ENCODE measurements around the gene GADL1. TPM values are rescaled to one million over a fixed set of nuclear protein-coding genes. Genes with fewer than 3 reads are reported as not detected.

Gene GADL1
- total RNA-seq, 2 donors from 2014 or later: not detected

- Mint-ChIP-seq H3K27me3 (peaks cover 0 to 10% of the 10 kb centered on the region in 2 donors), H3K4me3 (no peak overlapping the region), H3K36me3 (no peaks in the 10 kb centered on the region), H3K9me3 (no peaks in the 10 kb centered on the region), H3K27ac (no peak overlapping the region), H3K4me1 (ENCODE audit: low read depth in 2 of 2) (no peaks in the 10 kb centered on the region)
- ATAC-seq: no peak
- DNase-seq (ENCODE audit: low spot score): no peak
These were observed 17.8 kb upstream of the GADL1 start for GRCh38 chr3:30912301-30912700.

GRCh38 chr3:30908456-30909037 is 14.1 kb upstream of the GADL1 start:
- H3K4me1 Mint-ChIP-seq (ENCODE audit: low read depth in 2 of 2): no peaks in the 10 kb centered on the region

GRCh38 chr3:30904996-30905395 is 10.5 kb upstream of the GADL1 start:
- DNase-seq (ENCODE audit: low spot score) (no peak), ATAC-seq (no peak)
- no peak overlapping the region for H3K27ac Mint-ChIP-seq
- no peaks in the 10 kb centered on the region for H3K9me3 Mint-ChIP-seq
- H3K4me3 Mint-ChIP-seq: no peak overlapping the region
- no peaks in the 10 kb centered on the region for H3K4me1 Mint-ChIP-seq (ENCODE audit: low read depth in 2 of 2)
- H3K36me3 Mint-ChIP-seq: no peaks in the 10 kb centered on the region
- peaks cover under 1 to 5% of the 10 kb centered on the region in 2 donors for H3K27me3 Mint-ChIP-seq

More at GRCh38 chr3:30908456-30909037, 14.1 kb upstream of the GADL1 start:
- Mint-ChIP-seq H3K36me3 (no peaks in the 10 kb centered on the region), H3K9me3 (no peaks in the 10 kb centered on the region), H3K27me3 (peaks cover 0 to 8% of the 10 kb centered on the region in 2 donors), H3K27ac (no peak overlapping the region), H3K4me3 (no peak overlapping the region)
- no peak for ATAC-seq
- DNase-seq (ENCODE audit: low spot score): no peak

- Mint-ChIP-seq H3K4me1 (ENCODE audit: low read depth in 2 of 2) (peaks cover 5 to 8% of the 10 kb centered on the region in 2 donors), H3K4me3 (no peak overlapping the region), H3K27ac (no peak overlapping the region), H3K27me3 (peaks cover 27 to 35% of the 10 kb centered on the region in 2 donors), H3K9me3 (no peaks in the 10 kb centered on the region), H3K36me3 (no peaks in the 10 kb centered on the region)
- ATAC-seq (no peak), DNase-seq (ENCODE audit: low spot score) (no peak)
These were observed 868 bp upstream of the GADL1 start for GRCh38 chr3:30895329-30895728.

GRCh38 chr3:30893678-30894325 is 659 bp downstream of the GADL1 start:
- H3K27me3 Mint-ChIP-seq: peaks cover 23 to 29% of the 10 kb centered on the region in 2 donors
- H3K4me3 Mint-ChIP-seq: no peak overlapping the region
- peaks cover 5 to 8% of the 10 kb centered on the region in 2 donors for H3K4me1 Mint-ChIP-seq (ENCODE audit: low read depth in 2 of 2)
- no peaks in the 10 kb centered on the region for H3K9me3 Mint-ChIP-seq
- DNase-seq (ENCODE audit: low spot score) (no peak), ATAC-seq (no peak)
- no peak overlapping the region for H3K27ac Mint-ChIP-seq
- H3K36me3 Mint-ChIP-seq: no peaks in the 10 kb centered on the region

GRCh38 chr3:30890907-30891306 is 3.6 kb downstream of the GADL1 start:
- Mint-ChIP-seq H3K9me3 (no peaks in the 10 kb centered on the region), H3K4me1 (ENCODE audit: low read depth in 2 of 2) (peaks cover 5 to 8% of the 10 kb centered on the region in 2 donors), H3K27ac (no peak overlapping the region), H3K27me3 (peaks cover 40 to 42% of the 10 kb centered on the region in 2 donors), H3K36me3 (no peaks in the 10 kb centered on the region), H3K4me3 (no peak overlapping the region)
- ATAC-seq: no peak
- no peak for DNase-seq (ENCODE audit: low spot score)

GRCh38 chr3:30886888-30887287 is 7.6 kb downstream of the GADL1 start:
- ATAC-seq (no peak), DNase-seq (ENCODE audit: low spot score) (no peak)
- Mint-ChIP-seq H3K4me1 (ENCODE audit: low read depth in 2 of 2) (peaks cover 5 to 8% of the 10 kb centered on the region in 2 donors), H3K27me3 (peaks cover 29 to 30% of the 10 kb centered on the region in 2 donors), H3K27ac (no peak overlapping the region), H3K36me3 (no peaks in the 10 kb centered on the region), H3K4me3 (no peak overlapping the region), H3K9me3 (peaks cover 3% of the 10 kb centered on the region)

GRCh38 chr3:30878862-30879261 is 15.6 kb downstream of the GADL1 start:
- no peak overlapping the region for H3K4me3 Mint-ChIP-seq
- H3K27ac Mint-ChIP-seq: no peak overlapping the region
- peaks cover 3 to 10% of the 10 kb centered on the region in 2 donors for H3K27me3 Mint-ChIP-seq
- DNase-seq (ENCODE audit: low spot score) (no peak), ATAC-seq (no peak)
- H3K4me1 Mint-ChIP-seq (ENCODE audit: low read depth in 2 of 2): no peaks in the 10 kb centered on the region
- H3K36me3 Mint-ChIP-seq: no peaks in the 10 kb centered on the region
- H3K9me3 Mint-ChIP-seq: peaks cover 3% of the 10 kb centered on the region

GRCh38 chr3:30875505-30875904 is 19.0 kb downstream of the GADL1 start:
- H3K4me3 Mint-ChIP-seq: no peak overlapping the region
- no peaks in the 10 kb centered on the region for H3K36me3 Mint-ChIP-seq
- ATAC-seq (no peak), DNase-seq (ENCODE audit: low spot score) (no peak)
- H3K4me1 Mint-ChIP-seq (ENCODE audit: low read depth in 2 of 2): no peaks in the 10 kb centered on the region
- peaks cover 2 to 18% of the 10 kb centered on the region in 2 donors for H3K27me3 Mint-ChIP-seq
- no peak overlapping the region for H3K27ac Mint-ChIP-seq
- H3K9me3 Mint-ChIP-seq: peaks cover 3% of the 10 kb centered on the region

- Mint-ChIP-seq H3K4me1 (ENCODE audit: low read depth in 2 of 2) (no peaks in the 10 kb centered on the region), H3K9me3 (no peaks in the 10 kb centered on the region), H3K4me3 (no peak overlapping the region), H3K36me3 (no peaks in the 10 kb centered on the region), H3K27me3 (peaks cover 3 to 26% of the 10 kb centered on the region in 2 donors), H3K27ac (no peak overlapping the region)
- DNase-seq (ENCODE audit: low spot score) (no peak), ATAC-seq (no peak)
These were observed 20.8 kb downstream of the GADL1 start for GRCh38 chr3:30873671-30874070.

GRCh38 chr3:30872879-30873278 is 21.6 kb downstream of the GADL1 start:
- H3K27me3 Mint-ChIP-seq: peaks cover 3 to 26% of the 10 kb centered on the region in 2 donors
- H3K4me1 Mint-ChIP-seq (ENCODE audit: low read depth in 2 of 2): no peaks in the 10 kb centered on the region
- no peaks in the 10 kb centered on the region for H3K36me3 Mint-ChIP-seq
- no peak for ATAC-seq
- H3K4me3 Mint-ChIP-seq: no peak overlapping the region
- H3K9me3 Mint-ChIP-seq: no peaks in the 10 kb centered on the region
- no peak for DNase-seq (ENCODE audit: low spot score)
- H3K27ac Mint-ChIP-seq: no peak overlapping the region

- H3K4me1 Mint-ChIP-seq (ENCODE audit: low read depth in 2 of 2): no peaks in the 10 kb centered on the region
- no peak overlapping the region for H3K27ac Mint-ChIP-seq
- peaks cover 3 to 22% of the 10 kb centered on the region in 2 donors for H3K27me3 Mint-ChIP-seq
- H3K4me3 Mint-ChIP-seq: no peak overlapping the region
- ATAC-seq (no peak), DNase-seq (ENCODE audit: low spot score) (no peak)
- H3K36me3 Mint-ChIP-seq: no peaks in the 10 kb centered on the region
- H3K9me3 Mint-ChIP-seq: no peaks in the 10 kb centered on the region
These were observed 22.7 kb downstream of the GADL1 start for GRCh38 chr3:30871720-30872119.

GRCh38 chr3:30864836-30865235 is 29.6 kb downstream of the GADL1 start:
- H3K27ac Mint-ChIP-seq: no peak overlapping the region
- ATAC-seq (no peak), DNase-seq (ENCODE audit: low spot score) (no peak)
- no peaks in the 10 kb centered on the region for H3K4me1 Mint-ChIP-seq (ENCODE audit: low read depth in 2 of 2)
- no peaks in the 10 kb centered on the region for H3K36me3 Mint-ChIP-seq
- H3K4me3 Mint-ChIP-seq: no peak overlapping the region
- no peaks in the 10 kb centered on the region for H3K9me3 Mint-ChIP-seq
- peaks cover 9 to 23% of the 10 kb centered on the region in 2 donors for H3K27me3 Mint-ChIP-seq

- DNase-seq (ENCODE audit: low spot score) (no peak), ATAC-seq (no peak)
- H3K36me3 Mint-ChIP-seq: no peaks in the 10 kb centered on the region
- no peaks in the 10 kb centered on the region for H3K4me1 Mint-ChIP-seq (ENCODE audit: low read depth in 2 of 2)
- H3K9me3 Mint-ChIP-seq: no peaks in the 10 kb centered on the region
- peaks cover 9 to 22% of the 10 kb centered on the region in 2 donors for H3K27me3 Mint-ChIP-seq
- no peak overlapping the region for H3K4me3 Mint-ChIP-seq
- no peak overlapping the region for H3K27ac Mint-ChIP-seq
These were observed 30.3 kb downstream of the GADL1 start for GRCh38 chr3:30864132-30864531.
